Chondrocyte (in vitro differentiated cells): ENCODE data around the gene CHTF18. TPM values are rescaled to one million over a fixed set of nuclear protein-coding genes. Genes with fewer than 3 reads are reported as not detected.

Source experiments
- DNase-seq: peaks from one replicate; pipeline ENCODE4 v3.0.0; 2021; ENCODE audit warnings: mixed read lengths, low spot score
- H3K27ac Mint-ChIP-seq: one replicate; pipeline ENCODE4 v1.8.0; 2021; ENCODE audit warnings: mild to moderate bottlenecking, moderate library complexity, mixed read lengths; ENCODE audit not compliant: unreplicated experiment
- H3K27me3 Mint-ChIP-seq: 2 replicates; pipeline ENCODE4 v1.8.0; 2021; ENCODE audit warnings: low read depth, mixed read lengths
- H3K36me3 Mint-ChIP-seq: 2 replicates; pipeline ENCODE4 v1.8.0; 2021; ENCODE audit warnings: low read depth, mixed read lengths
- H3K4me1 Mint-ChIP-seq: 2 replicates; pipeline ENCODE4 v1.8.0; 2021; ENCODE audit warnings: low read depth, mild to moderate bottlenecking, mixed read lengths
- H3K4me3 Mint-ChIP-seq: one replicate; pipeline ENCODE4 v1.8.0; 2021; ENCODE audit warnings: mild to moderate bottlenecking, moderate library complexity, mixed read lengths; ENCODE audit not compliant: unreplicated experiment
- H3K9me3 Mint-ChIP-seq: 2 replicates; pipeline ENCODE4 v1.8.0; 2021; ENCODE audit warnings: low read depth, mixed read lengths
- CTCF ChIP-seq: fragments of 200-600 bp; sonication (generic); IDR thresholded peaks from 2 replicates; pipeline ENCODE4 v1.5.0; 2021; ENCODE audit warnings: antibody characterized with exemption, mild to moderate bottlenecking, moderate library complexity
- total RNA-seq: library from RNA; stranded (reverse); gene quantifications from 3 replicates; pipeline ENCODE4 v1.2.1, GENCODE V29; 2021

Gene CHTF18
- total RNA-seq, 1 donor from 2014 or later, result 12.8 TPM

GRCh38 chr16:820748-821147 lies 32.3 kb downstream of the CHTF18 start:
- Mint-ChIP-seq H3K9me3 (no peaks in the 10 kb centered on the region), H3K36me3 (no peaks in the 10 kb centered on the region), H3K27me3 (peaks cover 20% of the 10 kb centered on the region), H3K4me3 (no peak overlapping the region), H3K27ac (no peak overlapping the region), H3K4me1 (no peaks in the 10 kb centered on the region)
- no peak for DNase-seq
- TF ChIP-seq CTCF, result no peak

- H3K4me1 Mint-ChIP-seq, result no peaks in the 10 kb centered on the region
- H3K36me3 Mint-ChIP-seq, result no peaks in the 10 kb centered on the region
- no peak for TF ChIP-seq CTCF
- no peak overlapping the region for H3K4me3 Mint-ChIP-seq
- H3K27ac Mint-ChIP-seq, result no peak overlapping the region
- H3K27me3 Mint-ChIP-seq, result peaks cover 23% of the 10 kb centered on the region
- DNase-seq, result no peak
- no peaks in the 10 kb centered on the region for H3K9me3 Mint-ChIP-seq
These were observed 33.3 kb downstream of the CHTF18 start for GRCh38 chr16:821751-822150.

- H3K27ac Mint-ChIP-seq, result no peak overlapping the region
- no peaks in the 10 kb centered on the region for H3K4me1 Mint-ChIP-seq
These were observed 33.9 kb downstream of the CHTF18 start for GRCh38 chr16:822174-822908.

GRCh38 chr16:822909-823297 lies 34.5 kb downstream of the CHTF18 start:
- H3K27ac Mint-ChIP-seq, result no peak overlapping the region
- no peaks in the 10 kb centered on the region for H3K4me1 Mint-ChIP-seq
- DNase-seq, result no peak
- TF ChIP-seq CTCF, result no peak
- no peak overlapping the region for H3K4me3 Mint-ChIP-seq
- no peaks in the 10 kb centered on the region for H3K36me3 Mint-ChIP-seq
- no peaks in the 10 kb centered on the region for H3K9me3 Mint-ChIP-seq
- peaks cover 23% of the 10 kb centered on the region for H3K27me3 Mint-ChIP-seq

More at GRCh38 chr16:822174-822908, 33.9 kb downstream of the CHTF18 start:
- Mint-ChIP-seq H3K27me3 (peaks cover 23% of the 10 kb centered on the region), H3K9me3 (no peaks in the 10 kb centered on the region), H3K36me3 (no peaks in the 10 kb centered on the region), H3K4me3 (no peak overlapping the region)
- no peak for DNase-seq
- no peak for TF ChIP-seq CTCF

- Mint-ChIP-seq H3K9me3 (no peaks in the 10 kb centered on the region), H3K27me3 (peaks cover 23% of the 10 kb centered on the region), H3K36me3 (no peaks in the 10 kb centered on the region), H3K4me1 (no peaks in the 10 kb centered on the region), H3K4me3 (no peak overlapping the region), H3K27ac (no peak overlapping the region)
- TF ChIP-seq CTCF, result no peak
- no peak for DNase-seq
These were observed 35.8 kb downstream of the CHTF18 start for GRCh38 chr16:824194-824593.
